GM12874 (cell line): ENCODE results near the gene VGLL4.

Experiments
- CTCF ChIP-seq: IDR thresholded peaks from 2 replicates; pipeline ENCODE4 v1.5.1; 2011; ENCODE audit warnings: low read depth, mild to moderate bottlenecking, control low read depth, low read length, moderate library complexity; ENCODE audit not compliant: insufficient read depth

The VGLL4 gene

GRCh38 chr3:11563865-11564185, 79.9 kb downstream of the VGLL4 start:
- no peak for TF ChIP-seq CTCF

DNA sequence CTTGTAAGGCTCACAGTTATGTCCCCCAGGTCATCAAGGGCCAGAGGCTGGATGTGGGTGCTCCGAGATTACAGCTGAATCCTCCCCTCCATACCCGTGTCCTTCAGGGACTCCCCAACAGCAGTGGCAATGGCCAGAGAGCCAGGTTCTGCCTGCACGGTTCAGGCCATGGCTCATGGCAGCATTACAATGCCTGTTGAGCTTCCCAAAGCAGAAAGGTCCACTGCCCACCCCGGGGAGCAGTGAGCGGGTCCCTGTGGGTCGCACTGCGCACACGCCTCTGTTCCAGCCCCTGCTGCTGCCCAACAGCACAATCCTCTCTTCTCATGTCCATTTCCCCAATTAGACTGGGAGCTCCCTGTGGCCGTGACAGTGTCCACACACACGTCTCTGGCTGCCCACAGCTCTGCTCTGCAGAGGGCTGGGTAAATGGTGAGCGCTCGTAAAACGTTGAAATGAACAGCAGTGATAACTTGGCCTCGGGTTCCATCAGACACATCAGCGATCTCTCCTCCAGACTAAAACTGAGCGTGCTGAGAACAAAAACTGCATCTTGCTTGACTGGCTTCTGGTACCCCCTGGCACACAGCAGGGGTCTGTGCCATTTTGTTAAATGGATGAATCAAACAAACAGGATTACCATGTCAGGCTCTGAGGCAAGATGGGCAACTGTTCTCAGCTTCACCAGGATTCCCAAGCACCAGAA, 80.4 kb downstream of the VGLL4 start:
- no peak for TF ChIP-seq CTCF

DNA sequence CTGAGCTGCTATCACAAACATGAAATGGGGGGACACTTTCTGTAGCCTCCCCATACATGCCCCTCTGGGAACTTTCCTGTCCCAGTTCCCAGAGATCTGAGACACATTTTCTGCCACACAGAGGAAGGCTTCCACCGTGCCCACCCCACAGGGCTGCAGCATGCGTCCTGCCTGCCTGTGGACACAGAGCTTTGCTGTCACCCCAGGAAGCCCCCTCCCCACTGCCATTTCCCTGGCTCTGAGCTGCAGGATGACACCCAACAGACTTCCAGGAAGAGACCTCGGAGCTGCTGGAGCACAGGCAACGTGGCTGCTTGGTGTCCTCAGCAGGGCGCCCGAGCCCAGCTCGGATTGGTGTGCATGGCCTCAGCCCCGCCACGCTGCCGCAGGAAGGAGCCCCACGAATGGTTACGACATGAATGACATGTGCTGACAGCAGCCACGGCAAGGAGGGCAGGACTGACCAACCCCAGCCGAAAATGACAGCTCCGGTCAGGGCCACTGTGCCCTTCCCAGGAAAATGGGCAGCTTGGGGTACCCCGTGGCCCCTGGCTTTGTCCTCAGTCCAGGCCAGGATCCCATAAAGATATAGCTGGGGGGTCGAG, 81.3 kb downstream of the VGLL4 start:
- TF ChIP-seq CTCF, result no peak

- no peak for TF ChIP-seq CTCF
These were observed 83.0 kb downstream of the VGLL4 start for GRCh38 chr3:11560746-11561145.

GRCh38 chr3:11559816-11560633, 83.7 kb downstream of the VGLL4 start:
- no peak for TF ChIP-seq CTCF

DNA sequence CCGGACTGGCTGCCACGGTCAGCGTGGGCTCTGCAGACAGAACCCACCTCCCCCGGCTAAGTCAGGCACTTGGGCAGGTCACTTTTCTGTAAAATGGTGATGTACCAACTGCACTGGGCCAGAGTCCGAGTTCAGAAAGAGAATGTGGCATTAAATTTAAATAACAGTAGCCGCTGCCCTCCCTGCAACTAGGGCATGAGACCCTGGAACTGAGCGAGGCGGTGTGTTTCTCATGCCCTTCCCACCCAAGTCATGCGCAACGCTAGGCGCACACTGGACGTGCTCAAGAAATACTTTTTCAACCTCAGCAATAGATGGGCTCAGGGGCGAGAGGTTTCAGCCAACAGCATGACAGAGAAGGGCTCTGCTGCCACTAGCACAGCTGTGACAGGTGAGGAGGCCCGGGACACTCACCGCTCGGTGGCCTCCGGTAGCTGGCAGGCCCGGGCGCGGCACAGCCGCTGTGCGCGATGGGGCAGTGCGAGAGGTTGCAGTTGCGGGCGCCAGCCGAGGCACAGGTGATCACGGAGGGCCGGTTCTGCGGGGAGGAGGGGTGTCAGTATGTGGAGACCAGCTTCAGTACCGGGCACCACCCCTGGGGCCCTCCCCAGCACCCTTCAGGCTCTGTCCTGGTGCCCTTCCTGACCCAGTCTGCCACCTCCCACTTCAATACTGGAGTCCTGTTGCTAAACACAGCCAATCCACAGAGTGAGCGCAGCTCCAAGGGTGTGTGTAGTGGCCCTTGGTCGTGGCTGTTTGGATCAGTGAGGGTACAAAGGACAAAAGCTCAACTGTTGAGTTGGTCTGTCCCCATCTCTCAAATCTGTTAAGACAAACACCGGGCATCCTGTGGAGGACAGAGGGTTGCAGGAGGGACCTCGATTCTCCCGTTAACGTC, 84.5 kb downstream of the VGLL4 start:
- no peak for TF ChIP-seq CTCF

DNA sequence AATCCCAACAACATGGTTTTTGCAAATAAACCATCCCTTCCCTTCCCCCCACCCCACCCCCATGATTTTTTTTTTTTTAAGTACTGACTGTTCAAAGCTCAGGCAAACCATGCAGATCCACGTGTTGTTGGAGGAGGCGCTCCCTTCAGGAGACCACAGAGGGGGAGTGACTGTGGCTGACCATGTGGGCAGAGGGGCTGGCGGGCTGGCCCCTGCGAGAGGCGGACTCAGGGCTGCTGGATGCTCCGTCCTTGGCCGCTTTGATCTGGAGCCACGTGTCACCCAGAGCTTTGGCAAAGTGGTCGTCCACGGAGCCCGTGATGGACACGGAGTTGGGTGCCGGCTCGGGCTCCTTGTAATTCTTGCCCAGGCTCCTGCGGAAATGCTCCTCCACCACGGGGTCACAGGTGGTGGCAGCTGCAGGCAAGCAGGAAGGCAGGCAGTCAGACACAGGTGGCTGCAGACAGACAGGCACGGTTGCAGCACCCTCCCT, 85.3 kb downstream of the VGLL4 start:
- TF ChIP-seq CTCF, result no peak
